DOHH2 (cell line): ENCODE measurements around the gene DIPK1A.

ENCODE experiments used
- H3F3A ChIP-seq: fragments of 200-600 bp; sonication (generic), shearing (Covaris generic); 2 replicates; pipeline ENCODE4 v1.6.0; 2016; ENCODE audit warnings: antibody characterized with exemption, mild to moderate bottlenecking; ENCODE audit not compliant: control insufficient read depth, insufficient read depth
- H3K27ac ChIP-seq: fragments of 200-600 bp; sonication (generic); 2 replicates; pipeline ENCODE4 v1.5.1; 2014; ENCODE audit warnings: low read depth, mild to moderate bottlenecking, low read length, moderate library complexity
- H3K27me3 ChIP-seq: fragments of 200-600 bp; sonication (generic); 2 replicates; pipeline ENCODE4 v1.6.1; 2014; ENCODE audit warnings: mild to moderate bottlenecking, low read length, mixed read lengths; ENCODE audit not compliant: control insufficient read depth
- H3K36me3 ChIP-seq: fragments of 200-600 bp; sonication (generic); 2 replicates; pipeline ENCODE4 v1.6.1; 2014; ENCODE audit warnings: mild to moderate bottlenecking, low read length, moderate library complexity, mixed read lengths; ENCODE audit not compliant: control insufficient read depth
- H3K4me1 ChIP-seq: fragments of 200-600 bp; sonication (generic); 2 replicates; pipeline ENCODE4 v1.6.1; 2014; ENCODE audit warnings: mild to moderate bottlenecking, low read length, mixed read lengths; ENCODE audit not compliant: control insufficient read depth
- H3K4me2 ChIP-seq: fragments of 200-600 bp; sonication (generic); 2 replicates; pipeline ENCODE4 v1.6.0; 2014; ENCODE audit warnings: mild to moderate bottlenecking, low read length, moderate library complexity
- H3K4me3 ChIP-seq: fragments of 200-600 bp; sonication (generic); 2 replicates; pipeline ENCODE4 v1.5.1; 2014; ENCODE audit warnings: mild to moderate bottlenecking, low read length, mixed read lengths
- H3K79me2 ChIP-seq: fragments of 200-600 bp; sonication (generic); 2 replicates; pipeline ENCODE4 v1.6.1; 2014; ENCODE audit warnings: mild to moderate bottlenecking, low read length, mixed read lengths; ENCODE audit not compliant: control insufficient read depth
- H3K9me2 ChIP-seq: fragments of 200-600 bp; sonication (generic); replicated peaks from 2 replicates; pipeline ENCODE4 v1.6.1; 2014; ENCODE audit warnings: mild to moderate bottlenecking, low read length, mixed read lengths; ENCODE audit not compliant: control insufficient read depth
- H3K9me3 ChIP-seq: fragments of 200-600 bp; sonication (generic); 2 replicates; pipeline ENCODE4 v1.6.1; 2014; ENCODE audit warnings: antibody characterized with exemption, low read length, mixed read lengths; ENCODE audit not compliant: control insufficient read depth, insufficient read depth
- H4K20me1 ChIP-seq: fragments of 200-600 bp; sonication (generic); 2 replicates; pipeline ENCODE4 v1.6.0; 2014; ENCODE audit warnings: low read depth, mild to moderate bottlenecking, antibody characterized with exemption, low read length, moderate library complexity; ENCODE audit not compliant: control insufficient read depth, insufficient read depth
- EZH2phosphoT487 ChIP-seq: fragments of 200-600 bp; sonication (generic); IDR thresholded peaks from 2 replicates; pipeline ENCODE4 v1.6.1; 2017; ENCODE audit warnings: borderline replicate concordance, mild to moderate bottlenecking, antibody characterized with exemption, low read length, moderate library complexity, mixed read lengths
- TF ChIP-seq, protein P1 (sequence below): fragments of 200-600 bp; sonication (generic); IDR thresholded peaks from one replicate; pipeline ENCODE4 v1.5.1; 2014; ENCODE audit warnings: antibody characterized with exemption, mild to moderate bottlenecking, low read depth, low read length; ENCODE audit not compliant: poor library complexity, severe bottlenecking

Gene DIPK1A

DNA sequence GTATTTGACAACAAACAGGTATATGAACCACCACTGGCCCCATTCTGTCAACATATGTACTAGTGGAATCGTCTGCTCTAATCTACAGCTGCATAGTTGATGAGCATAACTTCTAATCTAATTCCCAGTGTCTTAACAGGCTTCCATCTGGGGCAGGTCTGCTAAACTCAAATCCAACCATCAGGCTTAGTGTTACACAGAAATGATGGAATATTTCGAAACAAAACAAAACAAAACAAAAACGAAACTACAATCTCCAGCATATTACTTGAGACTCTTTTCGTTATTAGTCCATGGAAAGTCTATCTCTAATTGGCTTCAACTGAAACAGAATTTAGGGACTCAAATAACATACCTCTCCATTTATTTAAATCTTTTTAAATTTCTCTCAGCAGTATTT, 37.6 kb downstream of the DIPK1A start:
- Histone ChIP-seq H3K27me3 (no peaks in the 10 kb centered on the region), H3K4me3 (no peak overlapping the region), H3K79me2 (peaks cover 77% of the 10 kb centered on the region), H3K9me3 (no peaks in the 10 kb centered on the region), H3K9me2 (no peaks in the 10 kb centered on the region), H3K27ac (no peak overlapping the region), H4K20me1 (no peaks in the 10 kb centered on the region), H3K4me2 (no peak overlapping the region), H3F3A (no peaks in the 10 kb centered on the region; the same call in 1 of the 2 replicates), H3K4me1 (peaks cover 25% of the 10 kb centered on the region), H3K36me3 (peaks cover 5% of the 10 kb centered on the region)
- TF ChIP-seq, protein P1, sequence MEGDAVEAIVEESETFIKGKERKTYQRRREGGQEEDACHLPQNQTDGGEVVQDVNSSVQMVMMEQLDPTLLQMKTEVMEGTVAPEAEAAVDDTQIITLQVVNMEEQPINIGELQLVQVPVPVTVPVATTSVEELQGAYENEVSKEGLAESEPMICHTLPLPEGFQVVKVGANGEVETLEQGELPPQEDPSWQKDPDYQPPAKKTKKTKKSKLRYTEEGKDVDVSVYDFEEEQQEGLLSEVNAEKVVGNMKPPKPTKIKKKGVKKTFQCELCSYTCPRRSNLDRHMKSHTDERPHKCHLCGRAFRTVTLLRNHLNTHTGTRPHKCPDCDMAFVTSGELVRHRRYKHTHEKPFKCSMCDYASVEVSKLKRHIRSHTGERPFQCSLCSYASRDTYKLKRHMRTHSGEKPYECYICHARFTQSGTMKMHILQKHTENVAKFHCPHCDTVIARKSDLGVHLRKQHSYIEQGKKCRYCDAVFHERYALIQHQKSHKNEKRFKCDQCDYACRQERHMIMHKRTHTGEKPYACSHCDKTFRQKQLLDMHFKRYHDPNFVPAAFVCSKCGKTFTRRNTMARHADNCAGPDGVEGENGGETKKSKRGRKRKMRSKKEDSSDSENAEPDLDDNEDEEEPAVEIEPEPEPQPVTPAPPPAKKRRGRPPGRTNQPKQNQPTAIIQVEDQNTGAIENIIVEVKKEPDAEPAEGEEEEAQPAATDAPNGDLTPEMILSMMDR: no peak
- TF ChIP-seq EZH2phosphoT487: no peak

DNA sequence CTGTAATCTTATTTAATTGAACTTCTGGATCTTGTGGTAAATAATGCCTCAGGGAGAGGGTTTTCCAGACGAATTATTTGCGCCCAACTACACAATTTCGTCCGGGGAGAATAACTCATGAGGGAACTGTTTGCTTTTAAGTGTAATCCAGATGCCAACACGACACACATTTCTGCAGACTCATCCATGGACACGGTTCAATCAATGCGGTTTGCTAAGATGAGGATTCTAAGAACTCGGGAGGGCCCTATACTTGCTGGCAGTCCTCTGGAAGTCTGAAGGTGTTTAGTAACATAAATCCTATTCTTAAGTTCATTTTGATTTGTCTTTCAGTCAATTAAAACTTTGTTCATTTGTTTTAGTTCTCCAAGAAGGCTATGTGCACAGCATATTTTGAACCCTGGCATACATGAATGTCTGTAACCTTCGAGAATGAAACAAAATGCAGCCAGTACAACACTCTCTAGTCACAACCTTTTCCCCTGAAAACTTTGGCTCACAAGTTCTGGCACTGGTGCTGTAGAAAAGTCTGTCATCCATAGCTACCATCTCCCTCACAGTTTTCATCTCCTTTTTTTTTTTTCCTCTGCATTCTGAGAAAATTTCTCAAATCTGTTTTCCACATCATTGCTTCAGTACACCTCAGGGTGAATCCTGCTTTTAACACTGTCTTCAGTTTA, 38.8 kb downstream of the DIPK1A start:
- Histone ChIP-seq H3K4me3 (no peak overlapping the region), H3K27me3 (no peaks in the 10 kb centered on the region), H3K4me1 (peaks cover 14% of the 10 kb centered on the region), H4K20me1 (no peaks in the 10 kb centered on the region), H3K79me2 (peaks cover 74% of the 10 kb centered on the region), H3K9me2 (no peaks in the 10 kb centered on the region), H3F3A (no peaks in the 10 kb centered on the region; the same call in 1 of the 2 replicates), H3K9me3 (no peaks in the 10 kb centered on the region), H3K27ac (no peak overlapping the region), H3K36me3 (peaks cover 5% of the 10 kb centered on the region), H3K4me2 (no peak overlapping the region)
- no peak for TF ChIP-seq EZH2phosphoT487
- TF ChIP-seq, protein P1: no peak

DNA sequence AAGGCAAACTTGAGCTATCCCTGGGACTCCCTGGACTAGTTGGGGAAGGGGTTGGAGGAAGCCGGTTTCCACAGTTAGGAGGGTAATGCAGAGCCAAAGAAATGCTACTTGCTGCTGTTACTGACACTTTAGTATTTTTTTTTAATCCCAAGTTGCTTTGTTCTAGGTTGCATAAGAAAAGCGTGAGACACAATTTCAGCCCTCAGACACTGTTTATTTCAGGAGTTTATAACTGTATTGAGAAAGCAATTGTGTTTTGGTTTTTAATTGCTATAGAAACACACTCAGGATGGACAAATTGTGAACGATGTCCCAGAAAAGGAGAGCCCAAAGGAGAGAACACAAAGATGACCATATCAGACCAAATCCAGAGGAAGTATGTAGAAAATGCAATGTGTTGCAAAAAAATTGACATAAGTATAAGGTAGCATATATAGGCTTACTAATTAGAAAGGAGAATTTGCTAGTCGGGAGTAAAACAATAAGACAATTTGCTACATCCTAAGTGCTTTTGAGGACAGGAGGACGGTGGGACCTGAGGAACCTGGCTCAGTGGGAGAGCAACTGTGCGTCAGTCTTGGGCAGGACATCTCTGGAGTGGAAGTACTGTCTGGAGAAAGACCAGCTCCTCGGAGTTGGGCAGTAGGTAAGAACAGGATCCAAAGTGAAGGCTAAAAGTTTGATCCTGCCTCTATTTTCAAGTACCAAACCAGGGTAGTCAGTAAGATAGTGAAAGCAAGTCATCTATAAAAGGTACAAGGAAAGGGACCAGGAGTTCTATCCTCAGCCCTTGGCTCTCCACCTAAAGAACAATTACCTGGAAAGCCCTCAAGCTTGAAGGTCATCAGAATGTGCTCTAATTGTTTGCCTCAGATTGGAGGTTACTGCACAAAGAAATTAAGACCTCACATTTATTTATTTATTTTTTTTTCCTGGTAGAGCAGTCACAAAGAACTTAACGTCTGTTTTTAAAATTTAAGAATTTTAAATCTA, 39.9 kb downstream of the DIPK1A start:
- Histone ChIP-seq H3K4me2 (no peak overlapping the region), H4K20me1 (no peaks in the 10 kb centered on the region), H3K27ac (no peak overlapping the region), H3K79me2 (peaks cover 72% of the 10 kb centered on the region), H3K9me2 (no peaks in the 10 kb centered on the region), H3F3A (no peaks in the 10 kb centered on the region; the same call in 1 of the 2 replicates), H3K27me3 (no peaks in the 10 kb centered on the region), H3K4me3 (no peak overlapping the region), H3K36me3 (peaks cover 5% of the 10 kb centered on the region), H3K9me3 (no peaks in the 10 kb centered on the region), H3K4me1 (peaks cover 2% of the 10 kb centered on the region)
- TF ChIP-seq, protein P1: no peak
- TF ChIP-seq EZH2phosphoT487: no peak
